Ammon's horn (tissue), 1 donor: Measurements from ENCODE around the gene DYNLT3.

Experiments used
- DNase-seq: peaks from one replicate; pipeline ENCODE4 v3.0.0-alpha.2; 2016; ENCODE audit warnings: low spot score

The DYNLT3 gene

GRCh38 chrX:37846934-37847732, at the start of gene DYNLT3:
DYNLT3 (minus strand) TSS chrX:37847571; CDS start chrX:37847510, 61 bp downstream.
- DNase-seq, result peak; percentile 73

DNA sequence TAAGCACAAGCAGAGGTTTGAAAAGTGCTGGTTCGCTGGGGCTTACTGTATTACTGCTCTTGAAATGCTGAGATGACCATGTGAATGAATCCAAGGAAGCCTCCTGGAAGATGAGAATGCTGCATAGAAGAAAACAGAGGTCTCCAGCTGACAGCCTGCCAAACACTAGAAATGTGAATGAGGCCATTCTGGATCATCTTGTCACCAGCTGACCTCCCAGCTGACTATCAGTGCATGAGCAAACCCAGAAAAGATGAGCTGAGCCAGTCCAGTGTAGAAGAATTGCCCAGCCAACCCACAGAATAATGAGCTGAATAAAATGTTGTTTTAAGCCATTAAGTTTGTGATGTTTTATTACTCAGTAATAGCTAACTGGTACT, 49.1 kb upstream of the DYNLT3 start:
- peak; percentile 7 for DNase-seq

- no peak for DNase-seq
Measured at GRCh38 chrX:37895795-37896510, 48.6 kb upstream of the DYNLT3 start.

DNA sequence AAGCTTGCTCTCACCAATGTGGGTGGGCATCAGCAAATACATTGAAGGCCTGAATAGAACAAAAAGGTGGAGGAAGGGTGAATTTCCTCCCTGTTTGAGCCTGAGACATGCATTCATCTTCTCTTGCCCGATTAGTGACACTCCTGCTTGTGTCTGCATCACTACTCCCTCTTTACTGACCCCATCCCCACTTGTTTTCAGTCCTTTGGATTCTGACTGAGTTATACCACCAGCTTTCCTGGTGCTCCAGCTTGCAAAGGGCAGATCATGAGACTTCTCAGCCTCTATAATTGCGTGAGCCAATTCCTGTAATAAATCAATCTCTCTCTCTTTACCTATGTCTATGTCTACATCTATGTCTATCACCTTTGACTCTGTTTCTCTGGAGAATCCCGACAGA, 47.4 kb upstream of the DYNLT3 start:
- DNase-seq, result no peak

GRCh38 chrX:37888010-37888409, 40.6 kb upstream of the DYNLT3 start:
- no peak for DNase-seq

GRCh38 chrX:37887347-37887746, 40.0 kb upstream of the DYNLT3 start:
- no peak for DNase-seq

DNA sequence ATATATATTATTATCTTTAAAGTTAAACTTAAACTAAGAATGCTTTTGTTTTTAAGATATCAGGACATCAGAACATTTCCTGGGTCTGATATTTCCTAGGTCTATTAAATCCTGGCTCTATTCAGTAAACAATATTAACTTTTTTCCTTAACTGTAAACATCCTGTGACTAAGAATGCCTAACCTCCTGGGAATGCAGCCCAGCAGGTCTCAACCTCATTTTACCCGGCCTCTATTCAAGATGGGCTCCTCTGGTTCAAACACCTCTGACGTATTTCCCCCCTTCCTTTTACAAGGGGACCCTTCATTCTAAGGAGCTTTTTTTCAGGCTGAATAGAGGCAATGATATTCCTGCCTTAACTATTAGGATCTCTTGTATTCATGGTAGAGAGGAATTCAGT, 35.8 kb upstream of the DYNLT3 start:
- no peak for DNase-seq

- DNase-seq, result no peak
Measured at GRCh38 chrX:37879692-37880091, 32.3 kb upstream of the DYNLT3 start.

- DNase-seq, result no peak
Measured at GRCh38 chrX:37876716-37877115, 29.3 kb upstream of the DYNLT3 start.

GRCh38 chrX:37875675-37876074, 28.3 kb upstream of the DYNLT3 start:
- DNase-seq, result no peak

DNA sequence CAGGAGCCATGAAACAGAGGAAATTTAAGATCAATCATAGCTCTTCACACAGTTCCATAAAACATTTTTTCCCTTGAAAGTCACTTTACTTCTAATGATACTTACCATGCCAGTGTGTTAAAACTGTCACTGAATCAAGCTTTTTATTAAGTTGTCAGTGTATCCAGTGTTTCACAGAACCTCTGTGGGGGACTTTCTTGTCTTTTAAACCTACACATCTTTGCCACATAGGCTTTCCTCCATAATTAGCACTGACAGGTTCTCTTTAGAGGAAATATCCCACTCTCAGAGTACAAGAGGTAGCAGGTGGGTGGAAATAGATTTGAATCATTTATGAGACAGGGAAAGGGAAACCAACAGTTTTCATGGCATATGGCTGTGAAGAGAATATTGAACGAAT, 25.8 kb upstream of the DYNLT3 start:
- peak; percentile 1 for DNase-seq

DNA sequence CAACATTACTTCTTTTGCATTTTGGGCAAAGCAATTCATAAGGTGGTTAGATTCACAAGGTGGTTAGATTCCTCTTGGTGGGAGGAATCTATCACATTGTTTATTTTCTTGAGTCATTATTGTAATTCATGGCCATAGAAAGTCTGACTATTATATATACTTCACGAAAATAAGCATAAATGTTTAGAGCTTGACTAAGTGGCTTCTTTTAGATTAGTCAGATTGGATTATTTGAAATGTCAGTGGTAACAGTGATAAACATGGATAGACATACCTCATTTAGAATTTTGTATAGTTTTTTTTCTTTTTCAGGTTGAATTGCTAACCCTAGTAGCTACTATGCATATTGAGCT, 24.9 kb upstream of the DYNLT3 start:
- DNase-seq, result no peak

GRCh38 chrX:37871626-37872302, 24.4 kb upstream of the DYNLT3 start:
- DNase-seq, result peak; percentile 29

GRCh38 chrX:37867536-37868153, 20.3 kb upstream of the DYNLT3 start:
- DNase-seq, result no peak

- no peak for DNase-seq
Measured at GRCh38 chrX:37863728-37864127, 16.4 kb upstream of the DYNLT3 start.

DNA sequence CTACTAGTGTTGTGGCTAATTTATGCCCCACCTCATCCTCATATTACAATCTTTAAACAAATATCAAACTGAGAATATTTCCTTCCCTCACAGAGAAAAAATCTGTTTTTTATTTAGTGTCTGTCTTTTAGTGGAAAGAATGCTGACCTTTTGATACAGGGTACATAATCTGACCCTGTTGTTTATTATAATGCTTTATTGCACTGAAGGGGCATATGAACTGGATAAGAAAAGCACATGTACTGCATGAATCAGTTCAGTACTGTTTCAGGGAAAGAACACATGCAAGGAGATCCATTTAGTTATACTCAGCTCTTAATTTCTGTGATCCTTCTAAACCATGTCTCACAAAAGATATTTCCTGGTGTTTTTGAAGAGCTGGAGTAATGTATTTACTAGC, 15.5 kb upstream of the DYNLT3 start:
- no peak for DNase-seq

- DNase-seq, result no peak
Measured at GRCh38 chrX:37860721-37861120, 13.3 kb upstream of the DYNLT3 start.

DNA sequence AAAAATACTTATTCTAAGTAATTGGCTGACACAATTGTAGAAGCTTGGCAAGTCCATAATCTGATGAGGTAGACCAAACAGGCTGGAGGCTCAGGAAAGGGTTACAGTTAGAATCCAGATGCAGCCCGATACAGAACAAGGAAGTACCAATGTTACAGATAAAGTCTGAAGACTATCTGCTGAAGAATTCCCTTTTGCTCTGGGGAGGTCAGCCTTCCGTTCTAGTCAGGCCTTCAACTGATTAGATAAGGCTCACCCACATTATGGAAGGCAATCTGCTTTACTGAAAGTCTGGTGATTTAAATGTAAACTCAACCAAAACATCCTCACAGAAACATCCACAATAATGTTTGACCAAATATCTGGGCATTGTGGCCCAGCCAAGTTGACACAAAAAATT, 7.4 kb upstream of the DYNLT3 start:
- no peak for DNase-seq

DNA sequence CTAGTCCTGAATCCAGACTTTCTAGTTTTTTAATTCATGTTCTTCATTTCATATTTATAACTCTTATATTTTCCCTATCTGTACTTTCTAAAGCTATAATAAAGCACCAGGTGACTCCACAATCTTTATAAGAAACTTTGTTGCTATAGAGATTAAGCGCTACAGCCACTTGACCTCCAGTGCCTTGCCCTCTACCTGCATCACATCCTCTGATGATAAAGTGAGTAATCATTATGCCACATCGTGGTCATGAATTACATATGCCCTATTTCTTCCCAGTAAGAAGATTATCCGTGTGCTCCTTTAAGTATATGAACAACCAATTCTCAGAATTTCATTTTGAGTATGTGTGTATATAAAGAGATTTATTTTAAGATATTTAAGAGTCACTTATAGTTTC, 6.8 kb upstream of the DYNLT3 start:
- DNase-seq, result no peak

GRCh38 chrX:37847733-37848197, 394 bp upstream of the DYNLT3 start:
- DNase-seq, result no peak

DNA sequence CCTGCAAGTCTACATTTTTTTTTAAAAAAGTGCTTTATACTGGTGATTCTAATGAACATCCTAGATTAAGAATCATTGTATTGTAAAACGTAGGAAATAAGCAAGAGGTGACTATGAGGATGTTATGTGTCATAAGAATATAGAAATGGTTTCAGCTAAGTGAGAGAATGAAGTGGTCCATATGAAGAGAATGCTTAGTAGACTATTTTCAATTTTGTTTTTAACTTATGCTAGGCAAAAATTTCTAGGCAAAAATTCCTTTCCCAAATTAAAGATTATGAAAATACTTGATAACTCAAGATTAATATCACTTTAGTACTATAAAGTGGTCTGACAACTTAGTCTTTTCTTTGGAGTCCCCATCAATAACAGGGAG, 825 bp downstream of the DYNLT3 start:
- no peak for DNase-seq

DNA sequence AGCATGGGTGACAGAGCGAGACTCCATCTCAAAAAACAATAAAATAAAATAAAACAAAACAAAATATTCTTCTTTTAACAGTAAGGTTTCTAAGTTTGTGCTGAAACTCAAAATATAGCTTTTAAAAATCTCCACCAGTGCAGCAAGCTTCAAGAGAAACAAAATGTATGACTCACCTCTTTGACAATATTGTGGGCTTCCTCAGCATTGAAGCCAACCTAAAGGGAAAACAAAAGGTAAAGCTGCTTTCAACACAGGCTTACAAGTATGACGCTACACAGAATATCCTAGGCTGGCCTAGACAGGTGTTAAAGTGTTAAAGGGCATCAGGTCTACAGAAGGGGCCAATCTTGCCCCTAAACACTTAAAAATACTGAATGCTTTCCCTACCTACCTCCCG, 1.2 kb downstream of the DYNLT3 start:
- DNase-seq, result no peak

DNA sequence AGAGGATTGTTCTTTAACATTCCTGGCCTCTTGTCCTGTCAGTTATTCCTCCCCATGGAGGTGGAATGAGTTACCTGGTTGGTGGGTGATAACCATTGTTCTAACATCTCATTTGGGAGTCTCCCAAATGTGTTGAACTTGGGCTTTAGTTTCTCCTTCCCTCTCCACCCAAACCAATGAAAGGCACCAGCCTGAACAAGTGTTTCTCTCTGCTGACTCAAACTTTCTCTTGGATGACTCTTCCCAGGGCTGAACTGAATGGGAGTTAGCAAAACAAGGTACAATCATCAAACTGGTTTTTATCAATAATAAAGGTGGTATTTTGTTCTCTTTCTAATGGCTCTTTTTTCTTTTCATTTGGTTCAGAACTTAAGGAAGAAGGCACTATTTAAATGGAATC, 2.7 kb downstream of the DYNLT3 start:
- no peak for DNase-seq
